ENCODE data around the gene RABL6.
"Not testable (repeated sequence)": the region's sequence is repeated elsewhere in the genome, so short reads cannot be mapped to it uniquely, and the experiment has no call there.

Gene RABL6

DNA sequence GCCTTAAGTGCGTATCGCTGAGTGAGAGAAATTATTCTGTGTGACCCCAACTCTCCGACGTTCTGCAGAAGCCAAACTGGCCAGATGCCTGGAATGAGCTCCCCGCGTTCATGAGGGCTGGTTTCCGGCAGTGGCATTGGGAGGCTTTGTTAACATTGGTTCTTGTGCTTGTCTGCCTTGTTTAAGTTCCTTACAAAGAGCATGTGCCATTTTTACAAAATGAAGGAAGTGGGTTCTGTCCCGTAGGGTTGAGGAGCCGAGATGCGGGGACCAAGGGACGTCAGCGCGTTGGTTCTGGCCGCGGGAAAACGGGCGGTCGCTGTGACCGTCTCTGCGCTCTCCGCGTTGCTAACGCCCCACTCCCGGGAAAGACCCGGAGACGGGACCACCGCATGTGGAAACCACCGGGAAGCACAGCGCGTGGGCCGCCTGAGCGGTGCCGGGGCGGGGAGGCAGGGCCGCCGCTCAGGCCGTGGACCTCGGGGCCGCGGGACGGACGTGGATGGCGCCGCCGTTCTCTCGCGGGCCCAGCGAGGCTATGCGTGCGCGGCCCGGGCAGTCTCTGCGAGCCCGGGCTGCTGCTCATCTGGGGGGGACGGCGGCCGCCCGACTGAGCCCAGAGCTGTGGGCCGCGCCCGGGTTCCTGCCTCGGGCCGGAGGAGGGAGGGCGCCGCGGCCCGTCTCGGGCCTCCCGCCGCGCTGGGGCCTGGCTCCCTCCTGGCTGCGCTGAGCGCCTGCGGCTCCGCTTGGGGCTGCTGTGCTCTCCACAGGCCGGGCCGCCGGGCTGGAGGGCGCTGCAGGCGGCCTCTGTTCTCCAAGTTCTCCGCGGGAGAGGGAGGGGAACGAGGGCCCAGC, 13.4 kb downstream of the RABL6 start:
- peak; percentile 26 for DNase-seq (ENCODE audit: low spot score)

DNA sequence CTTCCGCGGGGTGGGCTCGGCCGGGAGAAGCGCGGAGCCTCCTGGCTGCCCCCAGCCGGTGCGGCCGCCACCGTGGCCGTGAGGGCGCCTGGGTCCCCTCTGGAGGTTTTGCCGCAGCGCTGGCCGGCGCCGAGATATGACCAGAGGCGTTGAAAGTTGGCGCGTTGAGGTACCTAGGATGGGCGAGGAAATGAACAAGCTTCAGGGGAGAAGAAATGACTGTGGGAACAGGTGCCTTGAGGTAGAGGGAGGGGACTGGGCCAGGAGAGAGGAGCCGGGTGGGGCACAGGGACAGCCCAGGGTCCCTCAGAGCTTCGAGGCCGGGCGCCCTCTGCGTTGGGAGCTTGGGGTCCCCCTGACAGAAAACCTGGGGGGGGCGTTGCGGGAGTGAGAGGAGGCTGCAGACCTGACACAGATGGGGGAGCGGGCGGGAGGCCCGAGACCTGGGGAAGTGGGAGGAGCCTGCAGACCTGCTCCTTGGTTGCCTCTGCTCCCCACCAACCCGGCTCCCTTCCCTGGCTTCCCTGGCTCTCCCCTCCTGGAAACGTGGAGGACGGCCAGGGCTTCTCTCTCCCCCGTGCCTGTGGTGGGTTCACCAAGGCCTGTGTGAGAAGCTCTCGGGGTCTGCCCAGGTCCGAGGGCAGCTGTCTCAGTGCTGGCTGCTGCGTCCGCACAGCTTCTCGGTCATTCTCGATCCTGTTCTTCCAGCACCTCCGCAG, 14.2 kb downstream of the RABL6 start:
- no peak for DNase-seq (ENCODE audit: low spot score)

DNA sequence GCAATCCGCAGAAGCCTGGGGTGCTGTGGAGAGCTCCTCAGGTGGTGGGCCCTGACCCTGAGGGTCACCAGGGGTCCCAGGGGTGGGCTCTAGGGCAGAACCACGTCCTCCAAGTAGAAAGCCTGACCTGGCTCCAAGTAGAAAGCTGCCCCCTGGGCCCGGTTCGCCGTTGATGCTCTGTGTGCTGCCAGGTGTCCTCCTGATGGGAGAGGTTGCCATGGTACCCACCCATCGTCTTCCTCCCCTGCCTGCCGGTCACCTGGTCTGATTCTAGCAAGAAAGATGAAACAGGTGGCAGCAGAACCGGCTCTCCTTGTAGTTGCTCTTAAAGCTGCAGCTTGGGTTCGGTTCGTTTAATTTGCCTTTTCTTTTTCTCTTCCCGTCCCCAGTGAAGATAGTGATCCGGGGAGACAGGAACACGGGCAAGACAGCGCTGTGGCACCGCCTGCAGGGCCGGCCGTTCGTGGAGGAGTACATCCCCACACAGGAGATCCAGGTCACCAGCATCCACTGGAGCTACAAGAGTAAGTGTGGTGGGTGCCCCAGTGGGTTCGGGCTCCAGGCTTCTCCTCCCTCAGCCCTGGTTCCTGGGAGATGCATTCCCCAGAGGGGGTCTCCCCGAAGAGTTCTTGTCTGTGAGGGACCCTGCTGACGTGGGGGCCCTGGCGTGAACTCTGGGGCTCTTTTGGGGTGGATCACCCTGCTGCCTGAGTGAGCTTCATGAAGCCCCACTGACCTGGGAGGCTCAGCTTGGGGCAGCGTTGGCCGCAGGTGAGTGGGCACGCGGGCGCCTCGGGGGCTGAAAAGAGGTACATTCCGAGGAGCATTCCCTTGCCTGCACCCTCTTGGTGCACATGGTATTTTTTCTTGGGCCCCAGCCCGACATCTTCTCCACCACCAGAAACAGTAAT, 15.6 kb downstream of the RABL6 start:
- DNase-seq (ENCODE audit: low spot score), result no peak

DNA sequence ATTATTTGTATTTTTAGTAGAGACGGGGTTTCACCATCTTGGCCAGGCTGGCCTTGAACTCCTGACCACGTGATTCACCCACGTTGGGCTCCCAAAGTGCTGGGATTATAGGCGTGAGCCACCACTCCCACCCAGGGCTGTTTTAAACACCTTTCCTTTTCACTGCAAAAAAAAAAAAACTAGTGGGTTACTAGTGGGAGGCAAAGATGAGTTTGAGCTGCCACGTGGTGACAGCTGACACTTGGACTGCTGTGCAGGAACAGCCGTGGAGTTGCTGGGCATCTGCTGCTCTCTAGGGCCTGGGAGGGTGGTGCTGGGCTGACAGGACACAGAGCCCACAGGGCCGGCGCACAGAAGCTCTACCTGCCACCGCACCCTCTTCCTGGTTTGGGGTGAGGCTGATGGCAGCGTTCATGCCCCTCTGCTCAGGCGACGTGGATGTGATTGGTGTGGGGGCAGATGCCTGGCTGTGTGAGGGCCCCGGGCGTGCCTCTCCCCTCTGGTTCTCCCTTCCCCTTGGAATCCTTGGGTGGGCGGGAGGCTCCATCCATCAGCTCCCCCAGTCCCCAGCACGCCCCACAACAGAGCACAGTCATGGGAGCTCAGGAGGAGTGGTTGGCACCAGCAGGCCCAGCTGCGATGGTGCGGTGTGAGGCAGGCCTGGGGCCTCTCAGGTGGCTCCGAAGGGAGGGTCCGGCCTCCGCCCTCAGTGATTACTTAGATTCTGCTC, 16.9 kb downstream of the RABL6 start:
- DNase-seq (ENCODE audit: low spot score), result no peak

DNA sequence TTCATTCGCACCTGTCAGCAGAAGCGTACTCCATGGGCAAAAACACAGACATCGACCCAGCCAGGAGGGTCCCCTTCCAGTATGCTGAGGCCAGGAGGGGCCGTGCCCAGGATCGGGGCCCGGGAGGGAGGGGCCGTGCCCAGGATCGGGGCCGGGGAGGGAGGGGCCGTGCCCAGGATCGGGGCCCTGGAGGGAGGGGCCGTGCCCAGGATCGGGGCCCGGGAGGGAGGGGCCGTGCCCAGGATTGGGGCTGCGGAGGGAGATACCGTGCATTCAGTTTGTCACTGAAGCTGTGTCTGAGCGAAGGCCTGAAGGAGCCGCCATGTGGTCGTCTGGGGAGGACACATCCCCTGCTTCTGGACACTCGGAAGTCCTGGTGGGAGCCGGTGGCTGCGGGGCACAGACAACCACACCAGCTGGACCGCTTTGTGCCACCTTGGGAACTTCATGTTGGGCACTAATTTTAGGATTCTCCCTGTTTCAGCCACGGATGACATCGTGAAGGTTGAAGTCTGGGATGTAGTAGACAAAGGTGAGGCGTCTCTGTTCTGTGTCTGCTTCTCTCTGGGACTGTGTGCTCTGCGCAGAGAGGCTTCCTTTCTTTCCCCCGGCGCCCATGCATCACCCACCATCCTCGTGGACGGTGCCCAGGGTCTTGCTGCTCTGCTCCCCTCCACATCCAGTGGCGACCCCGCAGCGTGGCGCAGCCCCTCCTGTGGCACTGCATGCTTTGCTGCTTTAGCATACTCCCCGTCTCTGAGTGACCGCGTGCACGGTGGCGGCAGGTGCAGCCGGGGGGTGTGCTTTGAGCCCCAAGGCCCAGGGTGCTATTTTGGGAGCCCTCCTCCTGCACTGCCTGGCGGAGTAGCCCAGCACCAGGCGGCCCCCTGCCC, 17.8 kb downstream of the RABL6 start:
- DNase-seq (ENCODE audit: low spot score), result no peak

DNA sequence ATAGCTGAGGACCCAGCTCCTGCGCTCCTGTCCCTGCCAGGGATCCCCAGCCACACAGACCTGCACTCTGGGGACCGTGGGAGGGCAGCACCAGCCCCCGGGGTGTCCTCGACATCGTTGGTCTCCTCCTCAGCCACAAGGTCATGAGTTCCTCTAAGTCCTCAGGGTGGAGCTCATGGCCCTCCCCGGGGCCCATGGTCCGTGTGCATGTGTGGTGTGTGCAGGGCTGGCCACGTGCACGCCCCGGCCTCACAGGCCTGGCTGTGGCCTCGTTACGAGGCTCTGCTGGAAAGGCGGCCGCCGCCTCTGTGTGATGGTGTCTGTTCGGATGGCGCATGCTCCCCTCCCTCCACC, 18.4 kb downstream of the RABL6 start:
- no peak for DNase-seq (ENCODE audit: low spot score)

DNA sequence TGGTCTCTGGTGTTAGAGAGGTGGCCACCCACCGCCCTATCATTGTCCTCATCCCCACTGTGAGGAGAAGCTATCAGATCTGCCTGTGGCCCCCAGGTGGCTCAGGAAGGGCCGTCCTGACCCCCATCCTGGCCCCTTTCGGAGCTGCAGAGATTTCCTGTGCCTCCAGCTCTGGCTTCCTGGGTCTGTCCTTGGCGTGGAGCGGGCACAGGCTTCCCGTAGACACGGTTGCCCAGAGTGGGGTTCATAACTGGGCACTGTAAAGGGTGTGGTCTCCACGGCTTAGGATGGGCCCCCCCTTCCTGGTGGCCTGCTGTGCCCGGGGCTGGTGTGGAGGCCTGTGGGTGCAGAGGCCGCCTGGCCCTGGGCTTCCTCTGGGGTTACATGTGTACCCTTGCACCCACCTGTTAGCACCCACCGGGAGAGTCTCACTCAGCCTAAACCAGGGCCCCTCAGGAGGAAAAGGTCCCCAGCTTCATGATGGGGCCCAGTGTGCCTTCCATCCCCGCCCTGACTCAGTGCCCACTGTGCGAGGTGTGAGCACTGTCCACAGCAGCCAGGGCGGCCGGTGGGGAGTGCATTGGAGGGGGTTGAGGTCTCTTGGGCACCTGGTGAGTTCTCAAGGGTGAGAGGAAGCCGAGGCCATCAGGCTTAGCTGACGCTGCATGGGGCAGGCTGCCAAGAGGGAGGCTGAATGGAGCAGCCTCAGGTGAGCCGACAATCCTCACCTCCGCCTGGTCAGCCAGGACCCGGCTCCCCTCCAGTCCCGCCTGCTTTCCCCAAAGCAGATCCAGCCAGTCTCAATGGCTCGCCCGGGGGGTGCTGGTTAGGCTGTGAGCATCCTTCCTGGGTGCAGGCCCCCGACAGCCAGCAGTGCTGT, 19.2 kb downstream of the RABL6 start:
- DNase-seq (ENCODE audit: low spot score), result no peak

DNA sequence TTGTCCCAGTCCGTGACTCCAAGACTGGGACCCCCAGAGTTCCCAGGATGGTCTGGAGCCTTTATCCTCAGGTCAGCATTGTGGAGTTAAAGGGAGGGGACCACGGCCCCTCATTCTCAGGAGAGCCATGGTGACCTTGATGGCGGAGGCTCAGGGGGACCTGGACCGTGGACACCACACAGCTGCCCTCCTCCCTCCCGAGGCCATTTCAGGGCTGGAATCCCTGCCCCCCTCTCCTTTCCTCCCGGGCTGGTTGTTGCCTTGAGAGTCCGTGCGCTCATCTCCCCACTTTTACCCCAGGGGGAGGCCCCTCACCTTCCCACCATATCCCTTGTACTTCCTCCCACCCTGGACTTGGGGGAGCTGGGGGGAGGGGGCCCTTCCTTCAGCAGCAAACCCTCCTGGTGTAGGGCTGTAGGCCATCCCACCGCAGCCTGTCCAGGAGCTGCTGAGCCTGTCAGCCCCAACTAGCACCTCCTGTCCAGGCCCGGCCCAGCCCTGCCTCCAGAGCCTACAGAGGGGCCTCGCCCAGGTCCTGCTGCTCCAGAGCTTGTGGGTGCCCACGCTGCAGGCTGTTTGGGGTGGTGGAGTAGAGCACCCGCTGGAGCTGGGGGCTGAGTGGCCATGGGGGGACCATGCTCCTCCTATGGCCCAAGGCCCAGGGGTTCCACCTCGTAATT, 20.2 kb downstream of the RABL6 start:
- no peak for DNase-seq (ENCODE audit: low spot score)

DNA sequence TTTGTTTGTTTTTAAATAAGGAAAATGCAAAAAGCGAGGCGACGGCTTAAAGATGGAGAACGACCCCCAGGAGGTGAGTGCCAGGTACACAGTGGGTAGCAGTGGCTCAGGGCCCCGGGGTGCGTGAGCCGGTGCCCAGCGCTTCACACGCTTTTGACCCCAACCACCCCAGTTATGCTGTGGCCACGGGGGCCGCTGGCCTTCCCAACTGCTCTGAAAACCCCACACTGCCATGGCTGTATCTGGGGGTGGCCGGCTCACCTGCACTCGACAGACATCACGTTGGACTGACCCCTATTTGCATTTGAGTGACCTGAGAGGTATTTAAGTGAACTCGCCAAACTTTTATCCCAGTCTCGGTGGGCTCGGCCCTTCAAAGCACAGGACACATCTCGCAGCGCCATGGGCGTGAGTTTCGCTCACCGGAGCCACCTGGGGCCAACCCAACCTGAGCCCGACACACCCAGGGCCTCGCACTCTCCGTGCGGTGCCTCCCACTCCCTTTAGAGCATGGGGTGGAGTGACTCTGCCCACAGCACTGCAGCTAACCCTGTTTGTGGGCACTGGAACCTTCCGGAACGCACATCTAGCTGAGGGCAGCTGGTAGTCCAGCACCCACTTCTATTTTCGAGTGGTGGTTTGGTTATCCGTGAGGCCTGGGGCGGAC, 20.9 kb downstream of the RABL6 start:
- DNase-seq (ENCODE audit: low spot score), result no peak

DNA sequence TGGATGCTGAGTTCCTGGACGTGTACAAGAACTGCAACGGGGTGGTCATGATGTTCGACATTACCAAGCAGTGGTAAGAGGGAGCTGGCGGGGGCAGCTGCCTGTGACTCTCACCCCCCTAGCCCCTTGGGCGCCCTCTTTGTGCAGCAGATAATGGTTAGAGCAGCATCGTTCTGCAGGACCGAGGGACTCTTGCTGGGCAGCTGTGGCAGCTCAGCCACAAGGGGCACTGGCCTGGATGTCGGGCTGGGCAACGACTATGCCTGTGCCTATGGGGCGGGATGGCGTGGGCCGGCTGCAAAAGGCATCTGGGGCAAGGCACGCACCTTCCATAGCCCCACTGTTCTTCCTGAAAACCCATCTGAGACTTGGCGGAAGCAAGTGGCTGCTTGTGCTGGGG, 21.7 kb downstream of the RABL6 start:
- no peak for DNase-seq (ENCODE audit: low spot score)

DNA sequence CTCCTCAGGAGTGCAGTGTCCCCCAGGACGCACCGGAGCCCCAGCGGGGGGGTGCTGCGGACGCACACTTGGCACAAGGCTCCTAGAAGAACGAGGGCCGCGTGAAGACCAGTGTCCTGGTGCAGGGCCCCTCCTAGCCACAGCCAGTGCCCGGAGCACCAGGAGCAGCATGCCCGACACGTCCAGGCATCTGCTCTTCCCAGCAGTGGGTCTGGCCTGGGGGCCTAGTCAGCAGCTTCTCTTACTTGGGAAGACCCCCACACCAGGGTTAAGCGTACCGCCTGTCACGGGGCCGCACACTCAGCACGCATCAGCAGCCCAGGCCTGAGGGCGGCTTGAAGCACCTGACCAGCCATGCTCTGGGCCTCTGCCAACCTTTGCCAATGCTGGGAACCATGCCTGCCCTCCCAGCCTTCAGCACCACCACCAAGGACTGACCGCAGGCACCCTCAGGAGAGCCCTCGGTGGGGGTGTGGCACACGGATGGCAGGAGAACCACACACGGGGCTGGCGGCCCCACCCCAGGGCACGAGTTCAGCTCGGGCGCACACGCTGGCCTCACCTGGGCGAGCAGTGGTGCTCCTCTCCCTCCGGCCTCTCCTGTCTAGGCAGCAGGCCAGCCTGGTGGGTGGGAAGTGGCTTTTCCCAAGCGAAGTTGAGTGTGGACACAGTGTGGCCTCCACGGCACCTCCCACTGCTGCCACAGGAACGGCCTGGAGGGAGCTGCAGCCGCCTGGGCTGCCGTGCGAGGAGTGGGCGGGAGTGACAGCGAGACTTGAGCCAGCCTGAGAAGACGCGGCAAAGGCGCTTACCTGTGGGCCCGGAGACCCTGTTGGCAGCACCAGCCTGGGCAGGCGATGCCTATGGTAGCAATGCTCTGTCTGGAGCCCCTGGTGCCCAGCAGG, 22.5 kb downstream of the RABL6 start:
- DNase-seq (ENCODE audit: low spot score), result no peak

DNA sequence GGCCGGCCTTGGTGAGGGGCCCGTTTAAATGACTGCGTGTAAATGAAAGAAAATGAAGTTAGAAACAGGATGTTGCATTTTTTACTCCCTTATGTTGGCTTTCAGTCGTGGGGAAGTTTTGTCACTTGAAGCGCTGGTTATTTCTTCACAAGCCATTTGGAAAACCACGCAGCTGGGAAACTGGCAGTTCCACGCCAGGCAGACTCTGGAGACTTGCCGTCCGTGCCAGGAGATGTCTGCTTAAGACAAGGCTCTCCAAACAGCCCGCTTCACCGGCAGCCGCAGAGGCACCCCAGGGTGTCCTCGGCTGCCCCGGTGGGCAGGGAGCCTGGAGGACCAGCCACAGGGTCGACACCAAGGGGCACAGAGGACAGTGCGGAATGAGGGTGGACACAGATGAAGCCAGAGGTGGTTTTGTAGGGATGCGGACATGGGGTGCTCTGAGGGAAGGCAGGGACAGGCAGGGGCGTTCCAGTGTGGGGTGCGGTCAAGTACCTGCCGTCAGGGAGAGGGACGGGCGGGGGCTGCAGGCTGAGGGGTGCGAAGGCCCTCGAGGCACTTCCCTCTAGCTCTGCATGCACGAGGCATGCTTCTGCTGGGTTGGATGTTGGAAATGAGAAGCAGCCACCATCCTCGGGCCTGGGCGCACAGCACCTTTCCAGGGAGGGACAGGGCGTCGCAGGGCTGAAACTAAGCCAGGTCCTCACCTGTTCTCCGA, 23.4 kb downstream of the RABL6 start:
- DNase-seq (ENCODE audit: low spot score), result no peak

DNA sequence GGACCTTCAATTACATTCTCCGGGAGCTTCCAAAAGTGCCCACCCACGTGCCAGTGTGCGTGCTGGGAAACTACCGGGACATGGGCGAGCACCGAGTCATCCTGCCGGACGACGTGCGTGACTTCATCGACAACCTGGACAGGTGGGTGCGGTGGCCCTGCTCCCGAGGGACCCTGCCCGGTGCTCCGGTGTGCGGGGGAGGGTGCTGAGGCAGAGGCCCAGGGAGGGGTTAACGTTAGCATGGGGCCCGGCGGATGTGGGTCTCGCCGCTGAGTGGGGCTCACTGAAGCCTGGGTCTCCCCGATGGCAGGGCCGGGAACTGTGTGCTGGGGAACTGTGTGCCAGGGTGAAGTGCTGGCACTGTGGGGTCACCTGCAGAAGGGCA, 24.0 kb downstream of the RABL6 start:
- no peak for DNase-seq (ENCODE audit: low spot score)

DNA sequence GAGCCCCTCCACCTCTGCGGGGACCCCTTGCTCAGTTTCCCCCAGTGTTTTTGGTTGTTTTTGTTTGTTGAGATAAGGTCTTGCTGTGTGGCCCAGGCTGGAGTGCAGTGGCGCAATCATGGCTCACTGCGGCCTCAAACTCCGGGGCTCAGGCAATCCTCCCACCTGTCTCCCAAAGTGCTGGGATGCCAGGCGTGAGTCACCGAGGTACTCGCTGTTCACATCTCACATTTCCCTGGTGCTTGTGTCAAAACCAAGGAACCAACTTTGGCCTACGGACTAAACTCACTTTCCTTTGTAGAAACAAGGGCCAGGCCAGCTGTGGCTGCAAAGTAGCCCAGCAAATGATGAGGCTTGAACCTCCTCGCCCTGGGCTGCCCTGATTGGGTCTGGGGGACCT, 24.8 kb downstream of the RABL6 start:
- no peak for DNase-seq (ENCODE audit: low spot score)

DNA sequence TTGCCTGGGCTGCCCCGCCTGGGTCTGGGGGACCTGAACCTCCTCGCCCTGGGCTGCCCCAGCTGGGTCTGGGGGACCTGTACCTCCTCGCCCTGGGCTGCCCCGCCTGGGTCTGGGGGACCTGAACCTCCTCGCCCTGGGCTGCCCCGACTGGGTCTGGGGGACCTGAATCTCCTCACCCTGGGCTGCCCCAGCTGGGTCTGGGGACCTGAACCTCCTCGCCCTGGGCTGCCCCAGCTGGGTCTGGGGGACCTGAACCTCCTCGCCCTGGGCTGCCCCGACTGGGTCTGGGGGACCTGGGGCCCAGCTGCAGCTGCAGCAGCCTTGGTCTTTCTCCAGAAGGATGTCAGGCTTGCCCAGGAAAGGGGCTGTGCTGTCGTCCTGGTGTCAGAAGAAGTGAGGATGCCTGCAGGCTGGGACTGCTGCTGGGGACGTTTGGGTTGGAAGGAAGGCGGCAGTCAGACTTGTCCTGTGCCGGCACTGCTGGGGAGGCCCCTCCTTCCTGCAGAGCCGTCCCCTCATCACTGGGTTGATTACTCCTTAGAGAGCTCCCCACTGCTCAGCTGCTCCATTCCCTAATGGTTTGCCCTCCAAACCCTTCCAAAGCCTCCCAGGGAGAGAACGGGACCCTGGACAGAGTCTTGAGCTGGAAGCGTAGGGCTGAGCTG, 25.8 kb downstream of the RABL6 start:
- not testable (repeated sequence) for DNase-seq (ENCODE audit: low spot score)

DNA sequence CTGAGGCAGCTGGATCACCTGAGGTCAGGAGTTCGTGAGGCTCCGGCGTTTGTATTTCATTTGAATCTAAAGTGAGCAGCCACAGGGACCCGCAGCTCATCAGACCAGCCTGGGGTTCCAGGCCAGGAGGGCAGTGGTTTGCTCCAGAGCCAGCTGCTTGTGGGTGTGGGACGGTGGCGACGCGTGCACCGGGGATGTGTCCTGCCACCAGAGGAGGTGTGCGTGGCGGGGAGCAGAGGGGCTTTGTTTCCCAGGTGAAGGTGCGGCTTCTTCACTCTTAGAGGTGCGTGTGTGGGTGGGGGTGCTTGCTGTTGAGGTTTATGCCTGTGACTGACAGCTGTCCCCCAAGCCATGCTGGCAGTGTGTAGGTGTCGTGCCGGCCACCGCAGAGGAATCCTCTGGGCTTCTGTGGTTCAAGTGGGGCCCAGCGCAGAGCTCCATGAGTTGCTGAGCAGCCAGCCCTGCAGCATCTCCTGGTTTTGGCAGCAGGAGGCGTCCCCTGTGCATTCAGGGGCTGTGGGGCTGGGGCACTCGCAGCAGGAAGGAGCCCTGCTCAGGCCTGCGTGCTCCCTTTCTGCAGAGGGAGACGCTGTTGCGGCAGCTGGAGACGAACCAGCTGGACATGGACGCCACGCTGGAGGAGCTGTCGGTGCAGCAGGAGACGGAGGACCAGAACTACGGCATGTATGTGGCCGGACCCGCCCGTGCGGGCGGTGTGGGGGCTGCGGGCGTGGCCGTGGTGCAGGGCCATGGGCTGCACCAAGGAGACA, 27.6 kb downstream of the RABL6 start:
- DNase-seq (ENCODE audit: low spot score), result no peak
